ENCODE measurements around the gene ELP5.

Gene ELP5

GRCh38 chr17:7219229-7219811 is 32.7 kb upstream of the ELP5 start:
- DNase-seq (ENCODE audit: low spot score): no peak

GRCh38 chr17:7219812-7220592 is 32.0 kb upstream of the ELP5 start, which contains the start of the genes ACADVL and DLG4:
Gene ACADVL, plus strand, starts transcription at chr17:7219938. Its CDS starts 47 bp downstream, at chr17:7219985.
Gene DLG4, minus strand, starts transcription at chr17:7219836.
- DNase-seq (ENCODE audit: low spot score): peak; percentile 83

GRCh38 chr17:7220593-7221277 is 31.3 kb upstream of the ELP5 start:
- DNase-seq (ENCODE audit: low spot score): peak; percentile 65

GRCh38 chr17:7221278-7222092 is 30.5 kb upstream of the ELP5 start:
- DNase-seq (ENCODE audit: low spot score): no peak

GRCh38 chr17:7222093-7222971 is 29.7 kb upstream of the ELP5 start:
- DNase-seq (ENCODE audit: low spot score): no peak

DNA sequence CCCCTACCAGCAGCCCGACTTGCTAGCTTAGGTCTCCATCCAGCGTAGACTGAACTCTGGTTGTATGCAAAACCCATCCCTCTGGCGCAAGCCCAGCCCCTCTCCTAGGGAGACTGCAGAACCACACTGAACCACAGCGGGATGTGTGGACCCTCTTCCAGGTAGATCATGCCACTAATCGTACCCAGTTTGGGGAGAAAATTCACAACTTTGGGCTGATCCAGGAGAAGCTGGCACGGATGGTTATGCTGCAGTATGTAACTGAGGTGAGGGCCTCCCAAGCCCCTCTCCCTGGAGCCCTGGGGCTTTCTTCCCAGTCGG is 29.1 kb upstream of the ELP5 start:
- DNase-seq (ENCODE audit: low spot score): no peak

GRCh38 chr17:7223375-7223774 is 28.6 kb upstream of the ELP5 start:
- no peak for DNase-seq (ENCODE audit: low spot score)

DNA sequence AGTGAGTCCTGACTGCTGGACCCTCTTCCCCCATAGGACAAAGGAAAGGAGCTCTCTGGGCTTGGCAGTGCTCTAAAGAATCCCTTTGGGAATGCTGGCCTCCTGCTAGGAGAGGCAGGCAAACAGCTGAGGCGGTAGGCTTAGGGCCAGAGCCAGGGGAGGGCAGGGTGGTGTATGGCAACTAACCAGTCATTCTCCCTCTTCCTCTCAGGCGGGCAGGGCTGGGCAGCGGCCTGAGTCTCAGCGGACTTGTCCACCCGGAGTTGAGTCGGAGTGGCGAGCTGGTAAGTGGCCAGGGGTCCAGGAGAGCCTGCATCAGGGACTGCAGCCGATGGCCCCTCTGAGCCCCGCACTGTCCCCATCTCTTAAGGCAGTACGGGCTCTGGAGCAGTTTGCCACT is 27.9 kb upstream of the ELP5 start:
- DNase-seq (ENCODE audit: low spot score): no peak

DNA sequence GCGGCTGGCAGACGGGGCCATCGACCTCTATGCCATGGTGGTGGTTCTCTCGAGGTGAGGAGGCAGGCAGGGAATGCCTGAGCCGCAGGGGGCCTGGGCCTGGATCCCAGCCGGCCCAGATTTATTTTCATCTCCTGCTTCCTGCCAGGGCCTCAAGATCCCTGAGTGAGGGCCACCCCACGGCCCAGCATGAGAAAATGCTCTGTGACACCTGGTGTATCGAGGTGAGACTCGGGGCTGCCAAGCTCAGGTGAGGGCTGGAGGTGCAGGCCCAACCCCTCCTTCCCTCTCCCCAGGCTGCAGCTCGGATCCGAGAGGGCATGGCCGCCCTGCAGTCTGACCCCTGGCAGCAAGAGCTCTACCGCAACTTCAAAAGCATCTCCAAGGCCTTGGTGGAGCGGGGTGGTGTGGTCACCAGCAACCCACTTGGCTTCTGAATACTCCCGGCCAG is 27.3 kb upstream of the ELP5 start:
- DNase-seq (ENCODE audit: low spot score): no peak

DNA sequence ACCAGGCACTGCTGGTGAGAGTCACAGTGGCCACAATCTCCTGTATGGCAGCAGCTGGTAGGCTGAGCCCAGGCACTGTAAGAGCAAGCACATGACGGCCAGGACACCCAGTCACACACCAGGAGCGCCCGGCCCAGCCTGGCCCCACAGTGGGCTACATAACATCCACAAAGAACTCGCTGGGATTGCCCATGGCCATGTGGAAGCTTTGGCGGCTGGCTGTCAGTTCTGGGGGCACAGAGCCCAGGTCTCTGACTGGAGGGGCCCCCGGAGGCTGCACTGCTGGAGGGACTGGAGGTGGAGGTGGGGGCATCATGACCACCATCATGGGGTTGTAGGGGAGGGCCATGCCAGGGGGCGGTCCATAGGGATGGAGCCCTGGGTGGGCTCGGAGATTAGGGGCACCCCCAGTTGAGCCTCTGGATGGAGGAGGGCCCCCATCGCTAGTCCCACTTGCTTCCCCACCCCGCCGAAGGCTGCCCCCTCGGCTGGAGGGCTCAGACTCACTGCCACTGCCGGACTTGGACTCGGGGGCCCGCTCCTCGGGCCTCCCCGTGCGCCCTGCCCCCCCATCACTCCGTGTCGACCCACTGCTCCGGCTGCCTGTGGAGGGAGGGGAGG is 26.2 kb upstream of the ELP5 start:
- no peak for DNase-seq (ENCODE audit: low spot score)

GRCh38 chr17:7226721-7227710 is 25.0 kb upstream of the ELP5 start:
- DNase-seq (ENCODE audit: low spot score): no peak

DNA sequence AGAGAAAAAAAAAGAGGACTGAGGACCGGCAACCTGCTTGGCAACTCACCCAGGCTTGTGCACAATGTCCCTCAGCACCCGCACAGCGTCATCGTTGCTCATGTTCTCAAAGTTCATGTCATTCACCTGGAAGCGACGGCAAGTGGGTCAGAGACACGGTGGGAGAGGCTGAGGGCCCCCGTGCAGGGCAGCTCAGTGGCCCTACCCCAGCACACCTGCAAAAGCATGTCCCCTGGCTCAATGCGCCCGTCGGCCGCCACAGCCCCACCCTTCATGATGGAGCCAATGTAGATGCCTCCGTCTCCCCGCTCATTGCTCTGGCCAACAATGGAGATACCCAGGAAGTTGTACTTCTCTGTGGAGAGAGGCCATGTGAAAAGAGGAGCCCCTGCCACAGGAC is 23.1 kb upstream of the ELP5 start:
- DNase-seq (ENCODE audit: low spot score): no peak

DNA sequence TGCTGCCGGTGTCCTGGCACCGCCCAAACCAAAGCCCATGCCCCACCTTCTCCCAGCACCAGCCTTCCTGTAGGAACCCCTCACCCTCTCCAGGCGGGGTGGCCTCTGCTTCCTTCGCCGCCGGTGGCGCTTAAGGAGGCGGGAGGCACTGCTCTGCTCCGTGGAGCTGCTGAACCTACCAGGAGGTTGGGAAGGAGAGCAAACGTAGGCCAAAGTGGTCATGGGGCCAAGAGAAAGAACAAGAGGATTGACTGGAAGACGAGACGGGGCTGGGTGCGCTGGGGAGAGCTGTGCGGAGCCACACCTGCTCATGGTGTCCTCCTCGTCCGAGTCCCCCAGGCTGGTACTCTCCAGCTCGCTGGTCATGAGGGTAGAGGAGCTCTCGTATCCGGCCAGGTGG is 22.5 kb upstream of the ELP5 start:
- DNase-seq (ENCODE audit: low spot score): no peak

DNA sequence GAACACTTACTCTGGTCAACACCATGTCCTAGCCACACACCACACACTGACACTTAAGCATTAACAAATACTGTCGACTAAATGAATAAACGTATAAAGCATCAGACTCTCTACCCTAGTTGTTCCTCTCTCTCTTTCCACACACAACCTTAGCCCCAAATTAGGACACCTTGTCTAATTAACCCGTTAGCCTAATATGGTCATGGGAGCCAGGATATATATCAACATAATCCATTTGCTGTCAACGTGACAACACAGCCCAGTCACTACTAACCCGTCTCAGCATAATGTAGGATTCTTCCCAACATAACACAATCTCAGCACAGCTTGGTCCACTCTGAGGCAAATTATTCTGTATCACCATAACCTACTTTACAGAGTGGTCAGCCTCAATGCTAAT is 19.9 kb upstream of the ELP5 start:
- DNase-seq (ENCODE audit: low spot score): no peak

DNA sequence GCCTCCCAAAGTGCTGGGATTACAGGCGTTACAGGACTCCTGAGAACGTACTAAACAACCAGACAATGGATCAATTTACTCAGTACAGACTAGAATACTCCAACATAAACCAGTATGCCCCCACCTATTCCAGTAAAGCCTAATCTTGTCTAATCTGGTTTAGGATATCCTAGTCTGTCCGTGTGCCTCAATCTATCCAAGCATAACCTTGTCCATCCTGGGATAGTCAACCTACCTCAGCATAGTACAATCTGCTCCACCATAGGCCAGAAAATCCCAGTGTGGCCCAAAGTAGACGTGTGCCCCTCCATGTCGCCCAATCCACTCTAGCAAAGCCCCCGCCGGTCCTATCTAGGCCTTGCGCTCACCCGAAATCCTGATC is 18.3 kb upstream of the ELP5 start:
- DNase-seq (ENCODE audit: low spot score): no peak

- peak; percentile 94 for DNase-seq (ENCODE audit: low spot score)
These were observed 17.7 kb upstream of the ELP5 start, which contains the start of gene DVL2 for GRCh38 chr17:7234083-7234951. Gene DVL2, minus strand, starts transcription at chr17:7234517. Its CDS starts 255 bp downstream, at chr17:7234262.

GRCh38 chr17:7235693-7236665 is 16.0 kb upstream of the ELP5 start:
- DNase-seq (ENCODE audit: low spot score): peak; percentile 20
